Muscle of leg (tissue), 11 donors: Measurements from ENCODE around the gene SDF4. TPM values are rescaled to one million over a fixed set of nuclear protein-coding genes. Genes with fewer than 3 reads are reported as not detected.
"Not testable (repeated sequence)": the region's sequence is repeated elsewhere in the genome, so short reads cannot be mapped to it uniquely, and the experiment has no call there.

ENCODE experiments used
- DNase-seq: peaks from one replicate; pipeline ENCODE4 v3.0.0; 2013
- H3K27ac ChIP-seq: one replicate; pipeline ENCODE4 v1.5.1; 2013; ENCODE audit warnings: mild to moderate bottlenecking, low read length, control low read depth
- H3K27me3 ChIP-seq: one replicate; pipeline ENCODE4 v1.6.1; 2013; ENCODE audit warnings: low read length; ENCODE audit not compliant: control insufficient read depth, insufficient read depth
- H3K36me3 ChIP-seq: one replicate; pipeline ENCODE4 v1.6.1; 2013; ENCODE audit warnings: low read length; ENCODE audit not compliant: control insufficient read depth, insufficient read depth
- H3K4me1 ChIP-seq: one replicate; pipeline ENCODE4 v1.6.1; 2013; ENCODE audit warnings: low read length; ENCODE audit not compliant: control insufficient read depth, insufficient read depth
- H3K4me3 ChIP-seq: one replicate; pipeline ENCODE4 v1.5.1; 2013; ENCODE audit warnings: low read length, control low read depth
- H3K9me3 ChIP-seq: replicated peaks from 2 replicates; pipeline ENCODE4 v1.6.1; 2013; ENCODE audit warnings: low read depth, low read length; ENCODE audit not compliant: control insufficient read depth
- WGBS: methylation state at CpG from one replicate; pipeline ENCODE4 v1.1.5; 2013; ENCODE audit warnings: missing lambda C conversion rate; ENCODE audit not compliant: insufficient coverage; 5-methylcytosine and 5-hydroxymethylcytosine counted together
- polyA plus RNA-seq, 8 donors: library from polyadenylated mRNA; unstranded; fragments of 120-200 nt; gene quantifications; one replicate each; pipeline versions ENCODE4 v1.2.1 to v1.2.3, GENCODE V29; 2013; ENCODE audit warnings: inconsistent platforms in 1 of 8, low replicate concordance in 1 of 8; ENCODE audit not compliant: insufficient read length in 8 of 8, insufficient read depth in 1 of 8
- total RNA-seq: library from RNA; stranded (reverse); fragments of 120-200 nt; gene quantifications from one replicate; pipeline ENCODE4 v1.2.4, GENCODE V29; 2013

The SDF4 gene
- total and polyA plus RNA-seq, 9 donors, result 57.2 to 117 (median 98.6) TPM

DNA sequence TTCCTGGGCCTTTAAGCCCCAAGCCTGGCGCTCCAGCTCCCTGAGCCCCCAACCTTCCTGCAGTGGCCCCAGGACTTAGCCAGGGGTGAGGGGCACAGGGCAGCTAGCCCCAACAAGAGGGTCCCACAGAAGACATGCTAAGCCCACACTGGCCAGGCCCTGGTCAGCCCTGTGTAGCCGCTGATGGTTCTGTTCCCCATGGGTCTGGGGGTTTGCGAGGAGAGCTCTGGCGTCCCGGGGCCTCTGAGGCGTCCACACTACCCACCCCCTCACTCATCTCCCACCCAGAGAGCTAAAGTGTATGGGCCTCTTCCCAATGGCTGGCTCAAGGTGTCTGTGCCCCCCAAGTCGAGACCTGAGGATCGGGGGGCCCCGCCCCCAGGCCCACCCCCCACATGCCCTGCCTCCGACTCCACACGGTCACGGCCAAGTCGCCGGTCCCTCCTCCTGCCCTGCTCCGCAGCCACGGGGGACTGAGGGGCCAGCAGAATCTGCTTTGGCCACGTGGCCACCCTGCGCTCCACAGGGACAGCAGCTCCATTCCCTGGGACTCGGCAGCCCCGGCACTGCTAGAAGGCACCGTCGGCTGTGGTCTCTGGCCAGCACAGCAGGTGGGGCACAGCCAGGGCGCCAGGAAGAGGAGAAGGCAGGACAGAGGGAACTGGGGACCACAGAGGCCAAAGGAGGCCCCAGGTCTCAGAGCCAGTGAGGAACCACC lies 33.2 kb downstream of the SDF4 start:
- 56% methylated on average over 13 of the region's 23 CpGs for WGBS
- Histone ChIP-seq H3K27me3 (peaks cover 14% of the 10 kb centered on the region), H3K4me3 (no peak overlapping the region), H3K27ac (no peak overlapping the region), H3K9me3 (peaks cover 3% of the 10 kb centered on the region), H3K36me3 (no peaks in the 10 kb centered on the region), H3K4me1 (peaks cover 8% of the 10 kb centered on the region)
- no peak for DNase-seq

DNA sequence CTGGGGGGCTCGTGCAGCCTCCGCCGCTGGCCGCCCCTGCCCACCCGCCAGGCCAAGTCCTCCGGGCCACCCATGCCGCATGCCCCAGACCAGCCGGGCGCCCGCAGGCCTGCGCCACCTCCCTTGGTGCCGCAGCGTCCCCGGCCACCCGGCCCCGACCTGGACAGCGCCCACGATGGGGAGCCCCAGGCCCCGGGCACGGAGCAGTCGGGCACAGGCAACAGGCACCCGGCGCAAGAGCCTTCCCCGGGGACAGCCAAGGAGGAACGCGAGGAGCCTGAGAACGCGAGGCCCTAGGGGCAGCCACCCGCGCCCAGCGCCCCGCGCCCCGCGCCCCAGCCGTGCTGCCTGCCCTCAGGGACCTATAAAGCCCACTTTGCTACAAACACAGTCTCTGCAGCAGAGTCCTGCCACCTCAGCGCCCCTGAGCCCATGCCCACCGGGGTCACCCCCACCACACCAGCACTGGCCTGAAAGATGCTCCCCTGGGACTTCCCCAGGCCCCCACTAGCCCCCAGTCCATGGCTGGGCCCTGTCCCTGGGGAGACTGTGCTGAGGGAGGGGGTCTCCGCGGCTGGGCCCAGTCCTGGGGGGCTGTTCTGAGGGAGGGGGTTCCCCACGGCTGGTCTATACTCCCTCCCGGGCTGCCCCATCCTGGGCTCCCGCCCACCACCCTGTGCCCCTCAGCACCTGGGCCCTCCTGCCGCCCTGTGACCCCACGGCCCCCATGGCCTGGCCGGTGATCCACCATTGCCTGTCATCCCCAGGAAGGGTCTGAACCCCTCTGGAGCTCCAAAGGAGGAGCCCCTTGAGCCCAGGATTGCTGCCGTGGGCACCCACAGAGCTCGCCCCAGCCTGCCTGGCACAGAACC lies 34.0 kb downstream of the SDF4 start:
- Histone ChIP-seq H3K4me3 (no peak overlapping the region), H3K9me3 (peaks cover 3% of the 10 kb centered on the region), H3K27ac (no peak overlapping the region), H3K4me1 (peaks cover 7% of the 10 kb centered on the region), H3K36me3 (no peaks in the 10 kb centered on the region), H3K27me3 (peaks cover 14% of the 10 kb centered on the region)
- no peak for DNase-seq
- WGBS, result 89% methylated on average over 39 of the region's 48 CpGs

DNA sequence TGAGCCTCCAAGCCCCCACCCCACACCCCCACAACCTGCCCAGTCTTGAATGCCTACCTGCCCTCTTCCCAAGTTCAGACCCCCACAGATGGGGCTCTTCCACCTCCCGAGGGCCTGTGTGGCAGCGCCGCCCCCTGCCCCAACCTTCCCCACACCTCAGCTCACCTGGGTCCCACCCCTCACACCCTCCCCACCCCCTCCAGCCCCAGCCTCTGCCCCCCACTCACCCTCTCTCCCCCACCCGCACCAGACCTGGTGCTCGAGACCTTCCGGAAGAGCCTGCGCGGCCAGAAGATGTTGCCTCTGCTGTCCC lies 34.7 kb downstream of the SDF4 start:
- Histone ChIP-seq H3K9me3 (peaks cover 3% of the 10 kb centered on the region), H3K27me3 (peaks cover 14% of the 10 kb centered on the region), H3K4me1 (peaks cover 7% of the 10 kb centered on the region), H3K36me3 (no peaks in the 10 kb centered on the region), H3K27ac (no peak overlapping the region), H3K4me3 (no peak overlapping the region)
- DNase-seq, result no peak
- WGBS, result 82% methylated on average over 3 of the region's 8 CpGs

DNA sequence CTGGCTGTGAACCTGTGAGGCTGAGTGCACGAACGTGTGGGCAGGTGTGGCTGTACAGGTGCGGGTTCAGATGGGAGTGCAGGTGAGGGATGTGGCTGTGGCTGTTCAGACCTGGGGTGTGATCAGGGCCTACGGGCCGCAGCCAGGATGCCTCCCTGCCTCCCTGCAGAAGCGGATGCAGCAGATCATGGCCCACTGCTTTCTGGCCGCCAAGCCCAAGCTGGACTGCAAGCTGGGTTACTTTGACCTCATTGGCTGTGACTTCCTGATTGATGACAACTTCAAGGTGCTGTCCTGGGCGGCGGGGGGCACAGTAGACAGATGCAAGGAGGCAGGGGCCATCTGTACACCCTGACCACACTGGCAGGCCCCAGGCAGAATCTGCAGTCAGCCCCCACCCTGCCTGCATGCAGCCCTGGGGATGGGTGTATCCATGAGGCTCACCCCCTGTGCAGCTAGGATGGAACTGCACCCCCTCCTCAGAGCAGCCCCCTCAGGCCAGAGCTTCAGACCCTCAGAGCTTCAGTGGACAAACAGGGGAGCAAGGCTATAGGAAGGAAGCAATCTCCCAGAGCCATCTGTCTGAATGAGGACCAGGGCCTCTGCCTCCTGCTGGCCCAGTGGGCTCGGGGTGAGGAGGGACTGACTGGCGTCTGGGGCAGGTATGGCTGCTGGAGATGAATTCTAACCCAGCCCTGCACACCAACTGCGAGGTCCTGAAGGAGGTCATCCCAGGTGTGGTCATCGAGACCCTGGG lies 35.2 kb downstream of the SDF4 start:
- Histone ChIP-seq H3K9me3 (peaks cover 3% of the 10 kb centered on the region), H3K27me3 (peaks cover 14% of the 10 kb centered on the region), H3K4me1 (peaks cover 7% of the 10 kb centered on the region), H3K27ac (no peak overlapping the region), H3K4me3 (no peak overlapping the region), H3K36me3 (no peaks in the 10 kb centered on the region)
- WGBS, result 72% methylated on average over 11 of the region's 13 CpGs
- DNase-seq, result no peak

DNA sequence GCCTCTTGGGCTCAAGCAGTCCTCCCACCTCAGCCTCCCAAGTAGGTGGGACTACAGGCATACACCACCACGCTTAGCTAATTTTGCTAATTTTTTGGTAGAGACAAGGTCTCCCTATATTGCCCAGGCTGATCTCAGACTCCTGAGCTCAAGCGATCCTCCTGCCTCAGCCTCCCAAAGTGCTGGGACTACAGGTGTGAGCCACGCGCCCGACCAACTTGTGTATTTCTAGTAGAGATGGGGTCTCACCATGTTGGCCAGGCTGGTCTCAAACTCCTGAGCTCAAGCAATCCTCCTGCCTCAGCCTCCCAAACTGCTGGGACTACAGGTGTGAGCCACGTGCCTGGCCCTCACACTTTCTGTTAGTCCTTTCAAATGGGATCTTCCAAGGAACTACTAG lies 36.1 kb downstream of the SDF4 start:
- H3K27me3 ChIP-seq, result peaks cover 14% of the 10 kb centered on the region
- not testable (repeated sequence) for H3K36me3 ChIP-seq, H3K4me1 ChIP-seq, H3K9me3 ChIP-seq, DNase-seq, H3K27ac ChIP-seq, H3K4me3 ChIP-seq
- WGBS, result 100% methylated on average over 2 of the region's 6 CpGs

DNA sequence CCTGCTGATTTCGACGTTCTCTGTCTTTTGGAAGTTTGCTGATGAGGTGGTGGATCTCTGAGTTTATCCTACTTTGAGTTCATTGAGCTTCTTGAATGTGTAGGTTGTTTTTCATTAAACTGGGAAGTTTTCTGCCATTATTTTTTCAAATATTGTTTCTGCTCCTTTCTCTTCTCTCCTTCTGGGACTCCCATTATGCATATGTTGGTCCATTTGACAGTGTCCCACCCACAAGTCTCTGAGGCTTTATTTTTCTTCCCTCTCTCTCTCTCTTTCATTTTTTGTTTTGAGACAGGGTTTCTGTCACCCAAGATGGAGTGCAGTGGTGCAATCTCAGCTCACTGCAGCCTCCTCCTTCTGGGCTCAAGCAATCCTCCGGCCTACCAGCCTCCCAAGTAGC lies 37.1 kb downstream of the SDF4 start:
- Histone ChIP-seq H3K36me3 (no peaks in the 10 kb centered on the region), H3K4me1 (no peaks in the 10 kb centered on the region), H3K27ac (no peak overlapping the region), H3K27me3 (peaks cover 5% of the 10 kb centered on the region), H3K4me3 (no peak overlapping the region), H3K9me3 (peaks cover 9% of the 10 kb centered on the region)
- DNase-seq, result no peak
- WGBS, result no CpG with 5 or more reads among the region's 3 CpGs

DNA sequence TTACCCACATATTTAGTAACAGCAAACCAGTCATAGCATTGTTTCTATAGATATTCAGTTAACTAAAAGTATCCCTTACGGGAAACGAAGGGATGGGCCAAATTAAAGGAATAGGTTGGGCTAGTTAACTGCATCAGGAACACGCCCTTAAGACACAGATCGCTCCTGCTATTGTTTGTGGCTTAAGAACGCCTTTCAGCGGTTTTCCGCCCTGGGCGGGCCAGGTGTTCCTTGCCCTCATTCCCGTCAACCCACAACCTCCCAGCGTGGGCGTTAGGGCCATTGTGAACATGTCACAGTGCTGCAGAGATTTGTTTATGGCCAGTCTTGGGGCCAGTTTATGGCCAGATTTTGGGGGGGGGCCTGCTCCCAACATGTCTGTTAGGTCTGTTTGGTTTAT lies 40.1 kb downstream of the SDF4 start:
- Histone ChIP-seq H3K27me3 (peaks cover 4% of the 10 kb centered on the region), H3K9me3 (peaks cover 11% of the 10 kb centered on the region), H3K4me1 (no peaks in the 10 kb centered on the region), H3K27ac (no peak overlapping the region), H3K4me3 (no peak overlapping the region), H3K36me3 (no peaks in the 10 kb centered on the region)
- WGBS, result 78% methylated on average over 11 of the region's 11 CpGs
- no peak for DNase-seq

DNA sequence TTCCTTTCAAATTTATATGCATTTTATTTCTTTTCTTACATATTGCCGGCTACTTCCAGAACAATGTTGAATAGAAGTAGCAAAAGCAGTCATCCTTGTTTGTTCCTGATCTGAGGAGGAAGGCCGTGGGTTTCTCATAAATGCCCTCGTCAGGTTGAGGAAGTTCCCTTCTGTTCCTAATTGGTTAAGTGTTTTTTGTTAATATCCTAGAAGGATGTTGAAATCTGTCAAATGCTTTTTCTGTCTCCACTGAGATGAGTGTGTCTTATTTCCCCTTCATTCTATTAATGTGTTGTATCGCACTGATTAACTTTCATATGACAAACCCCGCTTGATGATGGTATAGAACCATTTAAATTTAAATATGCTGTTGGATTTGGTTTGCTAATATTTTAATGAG lies 42.7 kb downstream of the SDF4 start:
- Histone ChIP-seq H3K27me3 (peaks cover 2% of the 10 kb centered on the region), H3K27ac (no peak overlapping the region), H3K4me1 (peaks cover 8% of the 10 kb centered on the region), H3K36me3 (no peaks in the 10 kb centered on the region), H3K4me3 (no peak overlapping the region), H3K9me3 (peaks cover 8% of the 10 kb centered on the region)
- 90% methylated on average over 2 of the region's 5 CpGs for WGBS
- no peak for DNase-seq

DNA sequence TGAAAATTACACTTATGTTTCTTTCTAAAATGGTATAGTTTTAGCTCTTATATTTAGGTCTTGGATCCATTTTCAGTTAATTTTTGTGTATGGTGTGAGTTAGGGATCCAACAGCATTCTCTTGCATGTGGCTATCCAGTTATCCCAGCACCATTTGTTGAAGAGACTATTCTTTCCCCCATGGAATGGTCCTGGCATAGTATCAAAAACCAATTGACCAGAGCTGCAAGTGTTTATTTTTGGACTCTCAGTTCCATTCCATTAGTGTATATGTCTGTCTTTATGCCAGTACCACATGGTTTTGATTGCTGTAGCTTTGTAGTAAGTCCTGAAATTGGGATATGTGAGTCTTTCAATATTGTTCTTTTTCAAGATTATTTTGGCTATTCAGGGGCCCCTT lies 43.9 kb downstream of the SDF4 start:
- H3K9me3 ChIP-seq, result peaks cover 8% of the 10 kb centered on the region

DNA sequence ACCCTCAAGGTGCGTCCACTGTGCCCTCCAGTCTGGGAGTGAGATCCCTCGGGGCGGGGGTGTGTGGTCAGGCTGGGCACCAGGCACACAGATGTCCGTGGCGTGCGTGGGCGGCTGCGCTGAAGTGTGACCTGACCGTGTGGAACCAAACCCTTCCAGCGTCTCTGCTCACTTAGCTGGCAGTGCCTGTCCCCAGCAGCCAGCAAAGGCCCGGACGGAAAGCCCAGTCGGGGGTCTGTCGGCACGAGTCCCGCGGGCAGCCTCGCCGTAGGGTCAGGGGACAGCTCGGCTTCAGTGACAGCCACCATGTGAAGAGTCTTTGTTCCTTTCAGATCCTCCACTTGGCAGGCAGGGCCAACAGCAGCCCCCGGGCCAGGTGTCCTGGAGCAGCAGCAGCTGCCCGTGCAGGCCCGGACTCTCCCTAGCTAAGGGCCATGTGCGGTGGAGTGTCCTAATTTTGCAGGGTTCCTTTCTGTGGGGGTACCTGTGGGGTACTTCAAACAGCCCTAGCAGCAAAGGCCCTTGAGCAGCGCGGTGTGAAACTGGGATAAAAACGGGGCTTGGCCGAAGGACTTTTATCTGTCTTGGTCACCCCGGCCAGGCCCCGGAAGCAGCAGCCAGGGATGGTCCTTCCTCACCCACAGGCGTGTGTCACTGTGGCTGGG lies 46.6 kb downstream of the SDF4 start:
- Histone ChIP-seq H3K4me3 (no peak overlapping the region), H3K27ac (peak overlapping the region; percentile 35), H3K9me3 (peaks cover 2% of the 10 kb centered on the region), H3K27me3 (no peaks in the 10 kb centered on the region), H3K4me1 (peaks cover 38% of the 10 kb centered on the region), H3K36me3 (no peaks in the 10 kb centered on the region)
- DNase-seq, result peak; percentile 49
- 71% methylated on average over 31 of the region's 31 CpGs for WGBS

More for the DNA sequence above, 43.9 kb downstream of the SDF4 start:
- peaks cover 16% of the 10 kb centered on the region for H3K4me1 ChIP-seq
- DNase-seq, result peak; percentile 41
- H3K27ac ChIP-seq, result no peak overlapping the region
- peaks cover 2% of the 10 kb centered on the region for H3K27me3 ChIP-seq
- H3K4me3 ChIP-seq, result no peak overlapping the region
- no peaks in the 10 kb centered on the region for H3K36me3 ChIP-seq
